Vagina (tissue), 2 donors: Measurements from ENCODE around the gene NBPF1. TPM values are rescaled to one million over a fixed set of nuclear protein-coding genes. Genes with fewer than 3 reads are reported as not detected.
"Not testable (repeated sequence)": the region's sequence is repeated elsewhere in the genome, so short reads cannot be mapped to it uniquely, and the experiment has no call there.

Experiments
- DNase-seq, 2 donors: peaks; one replicate each; pipeline ENCODE4 v3.0.0-alpha.2; 2017; ENCODE audit errors: extremely low spot score in 2 of 2
- H3K27ac ChIP-seq: fragments of 200-600 bp; sonication (generic); one replicate; pipeline ENCODE4 v1.5.1; 2019
- H3K27me3 ChIP-seq: fragments of 200-600 bp; sonication (generic); one replicate; pipeline ENCODE4 v1.5.1; 2019
- H3K36me3 ChIP-seq, 2 donors: fragments of 200-600 bp; sonication (generic); one replicate each; pipeline ENCODE4 v1.5.1; 2017 to 2019
- H3K4me1 ChIP-seq: fragments of 200-600 bp; sonication (generic); one replicate; pipeline ENCODE4 v1.5.1; 2019
- H3K4me3 ChIP-seq, 2 donors: fragments of 200-600 bp; sonication (generic); 1 replicate in 1 of 2; 2 replicates in 1 of 2; pipeline ENCODE4 v1.5.1; 2016 to 2019
- H3K9me3 ChIP-seq: fragments of 200-600 bp; sonication (generic); one replicate; pipeline ENCODE4 v1.5.1; 2019
- intact Hi-C: fragments of 100-400 bp; cut with DNase I; formaldehyde crosslinking; loops from one replicate; pipeline ENCODE4 v1.15.1; 2023
- total RNA-seq: library from RNA; depleted of rRNA; stranded (reverse); fragments of >200 nt; gene quantifications from one replicate; pipeline ENCODE4 v1.2.3, GENCODE V29; 2016

The NBPF1 gene
- total RNA-seq, 1 donor from 2014 or later, result 45.9 TPM

GRCh38 chr1:16599326-16599725, 14.0 kb downstream of the NBPF1 start:
- H3K27ac ChIP-seq, H3K4me1 ChIP-seq, H3K27me3 ChIP-seq, intact Hi-C loops, H3K9me3 ChIP-seq, H3K4me3 ChIP-seq, DNase-seq, H3K36me3 ChIP-seq: not testable (repeated sequence)

- H3K27me3 ChIP-seq, H3K9me3 ChIP-seq, DNase-seq: not testable (repeated sequence)
Measured at GRCh38 chr1:16595216-16595615, 18.1 kb downstream of the NBPF1 start.

DNA sequence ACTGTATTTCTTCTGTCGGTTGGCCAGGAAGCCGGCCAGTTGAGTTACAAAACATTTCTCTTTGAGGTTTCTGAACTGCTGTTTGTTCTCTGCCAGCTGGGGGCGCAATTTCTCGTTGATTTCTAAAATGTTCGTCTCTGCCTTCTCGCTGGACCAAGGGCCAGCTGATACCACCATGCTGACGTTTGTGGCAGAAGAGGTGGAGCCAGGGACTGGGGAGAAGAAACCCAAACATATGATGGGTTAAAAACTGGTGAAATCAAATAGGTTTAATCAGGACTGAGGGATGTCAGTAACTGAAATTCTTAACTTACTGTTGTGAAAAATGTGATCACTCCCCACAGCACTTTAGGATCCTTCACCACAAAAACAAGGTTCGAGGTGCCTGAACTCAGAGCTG, 21.5 kb downstream of the NBPF1 start:
- H3K36me3 ChIP-seq, intact Hi-C loops: not testable (repeated sequence)

More at GRCh38 chr1:16595216-16595615, 18.1 kb downstream of the NBPF1 start:
- intact Hi-C loops, H3K4me3 ChIP-seq, H3K27ac ChIP-seq, H3K4me1 ChIP-seq, H3K36me3 ChIP-seq: not testable (repeated sequence)

DNA sequence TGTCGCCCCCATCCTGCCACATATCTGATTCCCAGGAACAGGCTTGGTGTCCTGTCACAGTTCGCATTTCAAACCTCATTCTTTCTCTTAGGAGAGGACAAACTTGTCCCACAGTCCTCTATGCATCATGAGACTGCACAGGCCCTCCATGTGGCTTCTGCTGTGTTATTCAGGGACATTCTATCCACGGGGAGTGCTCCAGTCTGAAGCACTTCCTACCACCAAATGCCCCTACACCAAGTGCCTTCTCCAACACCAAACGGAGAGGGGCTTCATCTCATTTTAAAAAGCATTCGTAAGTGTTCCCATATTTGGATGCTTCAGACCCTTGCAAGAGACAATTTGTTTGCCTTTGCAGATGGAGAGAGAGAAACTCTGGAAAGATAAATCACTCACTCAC, 25.3 kb downstream of the NBPF1 start:
- intact Hi-C loops, H3K4me1 ChIP-seq, H3K27me3 ChIP-seq, H3K4me3 ChIP-seq, H3K36me3 ChIP-seq, H3K9me3 ChIP-seq, H3K27ac ChIP-seq: not testable (repeated sequence)
- peak in 1 of 2 donors; percentile 96 for DNase-seq

More for the DNA sequence above, 21.5 kb downstream of the NBPF1 start:
- H3K9me3 ChIP-seq, H3K4me3 ChIP-seq, DNase-seq, H3K27ac ChIP-seq, H3K27me3 ChIP-seq, H3K4me1 ChIP-seq: not testable (repeated sequence)

DNA sequence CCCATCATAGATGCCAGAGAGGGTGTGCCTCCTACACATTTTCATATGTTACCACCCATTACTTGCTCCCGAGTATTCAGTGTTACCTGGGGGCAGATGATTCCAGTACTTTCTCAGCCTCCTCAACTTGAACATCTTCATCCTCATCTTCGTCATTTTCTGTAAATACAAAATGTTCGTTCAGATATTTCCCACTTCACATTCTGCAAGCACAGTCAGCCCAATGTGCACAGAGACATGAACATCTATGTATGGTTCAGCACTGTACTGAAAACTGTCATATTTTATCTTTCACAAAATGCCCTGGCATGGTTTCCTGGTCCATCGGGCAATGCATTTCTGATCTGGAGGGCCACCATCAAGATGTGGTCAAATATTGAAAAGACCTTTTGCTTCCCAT, 25.7 kb downstream of the NBPF1 start:
- intact Hi-C loops, H3K27me3 ChIP-seq, H3K4me1 ChIP-seq, DNase-seq, H3K27ac ChIP-seq, H3K9me3 ChIP-seq, H3K4me3 ChIP-seq, H3K36me3 ChIP-seq: not testable (repeated sequence)

GRCh38 chr1:16565324-16565723, 48.0 kb downstream of the NBPF1 start:
- H3K27ac ChIP-seq, H3K9me3 ChIP-seq, H3K27me3 ChIP-seq, H3K4me3 ChIP-seq, H3K36me3 ChIP-seq, H3K4me1 ChIP-seq, DNase-seq, intact Hi-C loops: not testable (repeated sequence)

DNA sequence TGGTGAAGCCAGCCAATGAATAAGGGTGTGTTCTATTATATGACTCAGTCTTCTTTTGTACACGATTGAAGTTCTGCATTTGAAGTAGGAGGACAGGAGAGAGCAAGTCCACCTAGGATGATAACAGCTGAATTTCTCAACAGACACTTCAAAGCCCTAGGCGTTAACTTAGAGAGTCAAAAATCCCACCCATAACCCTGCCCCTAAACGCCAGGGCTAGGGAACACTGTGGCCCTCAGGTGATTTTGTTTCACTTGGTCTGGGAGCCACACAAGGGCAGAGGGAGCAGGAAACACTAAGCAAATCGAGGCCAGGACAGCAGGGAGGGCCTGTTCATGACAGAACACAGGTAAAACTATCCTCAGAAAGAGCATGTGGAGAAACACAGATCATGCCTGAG, 52.3 kb downstream of the NBPF1 start:
- H3K4me3 ChIP-seq, H3K27ac ChIP-seq, intact Hi-C loops, H3K27me3 ChIP-seq, H3K36me3 ChIP-seq, H3K4me1 ChIP-seq, H3K9me3 ChIP-seq: not testable (repeated sequence)
- DNase-seq, result peak in 1 of 2 donors; percentile 70

- H3K36me3 ChIP-seq, DNase-seq, H3K9me3 ChIP-seq, H3K4me1 ChIP-seq, H3K4me3 ChIP-seq, H3K27me3 ChIP-seq, intact Hi-C loops, H3K27ac ChIP-seq: not testable (repeated sequence)
Measured at GRCh38 chr1:16560498-16560897, 52.9 kb downstream of the NBPF1 start.

DNA sequence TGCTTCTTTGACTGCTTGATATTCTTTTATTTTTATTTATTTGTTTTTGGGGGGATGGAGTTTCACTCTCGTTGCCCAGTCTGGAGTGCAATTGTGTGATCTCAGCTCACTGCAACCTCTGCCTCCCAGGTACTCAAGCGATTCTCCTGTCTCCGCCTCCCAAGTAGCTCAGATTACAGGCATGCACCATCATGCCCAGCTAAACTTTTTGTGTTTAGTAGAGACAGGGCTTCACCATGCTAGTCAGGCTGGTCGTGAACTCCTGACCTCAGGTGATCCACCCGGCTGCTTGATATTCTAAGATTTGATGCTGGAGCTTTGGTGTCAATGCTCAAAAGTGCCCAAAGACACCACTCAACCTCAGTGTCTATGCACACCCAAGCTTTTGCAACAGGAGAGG, 53.7 kb downstream of the NBPF1 start:
- H3K4me1 ChIP-seq, H3K9me3 ChIP-seq, intact Hi-C loops: not testable (repeated sequence)

GRCh38 chr1:16557034-16557433, 56.3 kb downstream of the NBPF1 start:
- intact Hi-C loops, H3K9me3 ChIP-seq, H3K27me3 ChIP-seq, DNase-seq, H3K27ac ChIP-seq, H3K36me3 ChIP-seq, H3K4me1 ChIP-seq, H3K4me3 ChIP-seq: not testable (repeated sequence)

More for the DNA sequence above, 53.7 kb downstream of the NBPF1 start:
- DNase-seq, H3K27ac ChIP-seq, H3K4me3 ChIP-seq, H3K36me3 ChIP-seq, H3K27me3 ChIP-seq: not testable (repeated sequence)

- intact Hi-C loops, H3K9me3 ChIP-seq, H3K4me1 ChIP-seq, H3K27ac ChIP-seq, H3K4me3 ChIP-seq, H3K27me3 ChIP-seq, DNase-seq, H3K36me3 ChIP-seq: not testable (repeated sequence)
Measured at GRCh38 chr1:16553244-16553643, 60.1 kb downstream of the NBPF1 start.

- H3K9me3 ChIP-seq, H3K4me1 ChIP-seq, H3K36me3 ChIP-seq, DNase-seq, H3K27me3 ChIP-seq, intact Hi-C loops, H3K4me3 ChIP-seq, H3K27ac ChIP-seq: not testable (repeated sequence)
Measured at GRCh38 chr1:16550212-16550918, 63.0 kb downstream of the NBPF1 start.

GRCh38 chr1:16549545-16549944, 63.8 kb downstream of the NBPF1 start:
- H3K36me3 ChIP-seq, H3K4me3 ChIP-seq, intact Hi-C loops, DNase-seq, H3K4me1 ChIP-seq, H3K9me3 ChIP-seq, H3K27me3 ChIP-seq, H3K27ac ChIP-seq: not testable (repeated sequence)

DNA sequence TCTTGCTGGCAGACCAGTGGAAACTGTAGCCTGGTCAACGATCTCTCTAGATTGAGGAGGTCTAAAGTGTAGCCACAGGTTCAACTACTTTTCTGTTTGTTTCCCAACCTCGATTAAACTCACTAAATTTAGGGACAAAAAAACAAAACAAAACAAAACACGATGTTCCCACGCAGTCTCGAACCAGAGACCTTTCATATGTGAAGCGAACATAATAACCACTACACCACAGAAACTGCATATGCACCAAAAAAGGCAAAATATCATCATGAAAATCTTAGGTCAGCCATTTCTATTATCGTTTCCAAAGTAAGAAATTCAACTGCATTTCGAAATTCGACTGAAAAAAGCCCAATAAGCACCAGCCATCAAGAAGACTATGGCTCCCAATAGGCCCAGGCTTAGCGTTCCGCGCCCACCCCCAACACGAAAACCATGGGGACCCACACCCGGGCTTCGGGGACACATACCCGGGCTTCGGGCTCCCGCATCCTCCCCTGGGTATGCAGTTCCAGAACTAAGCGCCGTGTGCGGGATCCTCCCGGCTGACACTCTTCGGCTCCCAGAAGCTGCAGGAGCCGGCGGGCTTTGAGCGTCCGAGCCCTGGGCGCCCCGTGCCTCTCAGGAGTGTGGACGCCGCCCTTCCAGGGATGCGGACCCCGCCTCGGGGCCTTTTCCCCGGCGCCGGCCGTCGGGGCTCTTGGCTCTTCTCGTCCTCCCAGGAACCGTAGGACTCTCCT, 65.7 kb downstream of the NBPF1 start:
- intact Hi-C loops, DNase-seq, H3K36me3 ChIP-seq, H3K4me3 ChIP-seq, H3K9me3 ChIP-seq, H3K27me3 ChIP-seq, H3K27ac ChIP-seq, H3K4me1 ChIP-seq: not testable (repeated sequence)
